Vagina (tissue), 2 donors: ENCODE data around the gene ASTN2.

Source experiments
- CTCF ChIP-seq, 3 experiments: fragments of 450-650 bp in 2 of 3; fragments of 200-600 bp in 1 of 3; sonication (generic) in 1 of 3; IDR thresholded peaks; one replicate each; pipeline ENCODE4 v1.5.1; 2017 to 2019; ENCODE audit warnings: antibody characterized with exemption in 3 of 3, mild to moderate bottlenecking in 2 of 3, moderate library complexity in 2 of 3
- POLR2A ChIP-seq, 2 donors: fragments of 450-650 bp; IDR thresholded peaks; one replicate each; pipeline ENCODE4 v1.6.1; 2017; ENCODE audit warnings: antibody characterized with exemption in 2 of 2, mild to moderate bottlenecking in 2 of 2, moderate library complexity in 2 of 2
- POLR2AphosphoS5 ChIP-seq, 2 donors: sonication (generic); formaldehyde crosslinking; IDR thresholded peaks; one replicate each; pipeline ENCODE4 v1.9.0; 2017; ENCODE audit warnings: antibody characterized with exemption in 2 of 2, mild to moderate bottlenecking in 2 of 2, low read depth in 1 of 2; ENCODE audit not compliant: insufficient read depth in 1 of 2

- TF ChIP-seq POLR2A (IDR thresholded peaks at IDR 0.05) = no peak
- no peak for TF ChIP-seq CTCF (IDR thresholded peaks at IDR 0.05)
- TF ChIP-seq POLR2AphosphoS5 (IDR thresholded peaks at IDR 0.05; ENCODE audit: insufficient read depth in 1 of 2, low read depth in 1 of 2) = no peak
Observed at GRCh38 chr9:116482740-116483139, 932.1 kb downstream of the ASTN2 start.
